ENCODE measurements around the gene PRORP. TPM values are rescaled to one million over a fixed set of nuclear protein-coding genes. Genes with fewer than 3 reads are reported as not detected.

Gene PRORP
- total and polyA plus RNA-seq, 2 of the 8 experiments (the other 6 are each of a cell fraction or from before 2014, with no cell fraction given) = 30.0 to 44.8 TPM

- Histone ChIP-seq H3K56ac (replicated peaks; ENCODE audit: insufficient read length, low read depth, low read length) (no peak overlapping the region), H3K4me3 (ENCODE audit: extremely low read depth in 1 of 4, insufficient read depth in 2 of 4, low read depth in 3 of 4, low read length in 4 of 4) (no peak overlapping the region), H3K14ac (ENCODE audit: insufficient read length) (no peak overlapping the region), H2BK120ac (replicated peaks; ENCODE audit: low read depth, low read length) (no peak overlapping the region), H3K4me1 (replicated peaks in 1 of 4; ENCODE audit: control insufficient read depth in 3 of 4, insufficient read depth in 4 of 4, low read length in 3 of 4) (peaks cover 0 to 3% (median 0%) of the 10 kb centered on the region in 4 experiments; a peak in 1 of 7 replicates), H2AFZ (ENCODE audit: low read length) (no peak overlapping the region), H3K79me1 (ENCODE audit: low read depth, low read length) (peaks cover 3% of the 10 kb centered on the region), H2BK20ac (ENCODE audit: low read length) (no peak overlapping the region), H3K4me2 (ENCODE audit: insufficient read depth in 1 of 2, low read depth in 2 of 2, low read length in 2 of 2) (no peak overlapping the region), H2BK5ac (ENCODE audit: low read depth, low read length) (no peak overlapping the region), H3K9ac (replicated peaks in 1 of 4; ENCODE audit: extremely low read depth in 1 of 4, low read depth in 3 of 4, low read length in 3 of 4) (no peak overlapping the region), H2BK15ac (ENCODE audit: low read length) (no peak overlapping the region), H3K18ac (ENCODE audit: extremely low read depth, low read length) (no peak overlapping the region), H3K27me3 (replicated peaks in 1 of 4; ENCODE audit: control insufficient read depth in 3 of 4, extremely low read depth in 1 of 4, insufficient read depth in 3 of 4, low read length in 3 of 4) (no peaks in the 10 kb centered on the region), H3K4ac (replicated peaks; ENCODE audit: insufficient read length, low read depth, low read length) (no peak overlapping the region), H3K23me2 (ENCODE audit: low read depth, low read length) (peaks cover 2% of the 10 kb centered on the region; the same call in 1 of the 2 replicates), H3K23ac (ENCODE audit: insufficient read length) (no peak overlapping the region), H3K27ac (ENCODE audit: low read depth, low read length) (no peak overlapping the region), H2BK12ac (ENCODE audit: low read depth, low read length) (no peak overlapping the region), H3K36me3 (ENCODE audit: control insufficient read depth in 2 of 4, insufficient read depth in 4 of 4, low read length in 3 of 4) (peaks cover 4 to 23% (median 11%) of the 10 kb centered on the region in 4 experiments; a peak in 7 of 8 replicates), H2AK5ac (ENCODE audit: low read depth, low read length) (0 out of 2 replicates have a peak overlapping the region, but pooled peaks have one; percentile 24), H3K9me3 (ENCODE audit: insufficient read depth in 2 of 2, low read depth in 1 of 2, low read length in 1 of 2) (peaks cover 0 to 9% of the 10 kb centered on the region in 2 experiments; a peak in 2 of 4 replicates), H4K20me1 (replicated peaks in 1 of 2; ENCODE audit: control insufficient read depth in 1 of 2, insufficient read depth in 2 of 2, low read length in 2 of 2) (no peaks in the 10 kb centered on the region), H3K79me2 (ENCODE audit: control insufficient read depth in 1 of 2, insufficient read depth in 2 of 2, low read length in 2 of 2) (no peaks in the 10 kb centered on the region), H4K91ac (replicated peaks; ENCODE audit: insufficient read length, low read length) (no peak overlapping the region), H4K5ac (ENCODE audit: insufficient read length, low read depth, low read length) (no peak overlapping the region), H4K8ac (ENCODE audit: extremely low read depth, insufficient read depth, low read length) (no peak overlapping the region)
- FAIRE-seq = no peak
- POLR2A ChIA-PET (ENCODE audit: partially characterized antibody) = interaction anchor here (0.6 to 2.6 kb wide), 5 partner anchors 9 to 58 kb away, joined by 3 to 13 read pairs (median 3); partner anchors contain the start of genes PPP2R3C and PRORP
- WGBS, 2 experiments (ENCODE audit: extremely low coverage in 1 of 2, insufficient coverage in 1 of 2, insufficient read length in 1 of 2, insufficient replicate concordance in 2 of 2, low coverage in 1 of 2, low lambda C conversion rate in 2 of 2, missing lambda C conversion rate in 1 of 2) = 90% methylated on average over 4 of the region's 4 CpGs; no CpG with 5 or more reads in 1 of the 2 experiments
- CTCF ChIA-PET (ENCODE audit: partially characterized antibody) = interaction anchor here (0.6 kb wide), 1 partner anchor 60 kb away, joined by 4 read pairs; no protein-coding TSS in a partner anchor
- no peak for DNase-seq (ENCODE audit: low read depth in 1 of 2, low spot score in 2 of 2)
- TF ChIP-seq CTBP2 (IDR thresholded peaks at IDR 0.05; ENCODE audit: borderline replicate concordance, insufficient read depth, insufficient read length, low read length) (no peak), TBP (IDR thresholded peaks at IDR 0.05; ENCODE audit: low read depth, low read length) (no peak), TEAD4 (IDR thresholded peaks at IDR 0.05; ENCODE audit: low read depth, low read length) (no peak), CHD1 (IDR thresholded peaks at IDR 0.05; ENCODE audit: low read depth, low read length) (no peak), POLR2AphosphoS5 (IDR thresholded peaks at IDR 0.05; ENCODE audit: low read depth, low read length) (no peak), RNF2 (IDR thresholded peaks at IDR 0.05; ENCODE audit: borderline replicate concordance, low read depth, low read length, missing control alignments, poor library complexity, severe bottlenecking) (no peak), BRCA1 (IDR thresholded peaks at IDR 0.05; ENCODE audit: low read depth, low read length) (no peak), ZNF274 (IDR thresholded peaks at IDR 0.05; ENCODE audit: borderline replicate concordance, extremely low read depth, low read length) (no peak), SRF (IDR thresholded peaks at IDR 0.05; ENCODE audit: low read depth, low read length) (no peak), HDAC2 (IDR thresholded peaks at IDR 0.05; ENCODE audit: borderline replicate concordance in 1 of 2, low read depth in 2 of 2, low read length in 2 of 2) (no peak), CHD2 (IDR thresholded peaks at IDR 0.05; ENCODE audit: low read length) (no peak)
- TF ChIP-seq, protein P1, sequence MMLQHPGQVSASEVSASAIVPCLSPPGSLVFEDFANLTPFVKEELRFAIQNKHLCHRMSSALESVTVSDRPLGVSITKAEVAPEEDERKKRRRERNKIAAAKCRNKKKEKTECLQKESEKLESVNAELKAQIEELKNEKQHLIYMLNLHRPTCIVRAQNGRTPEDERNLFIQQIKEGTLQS (IDR thresholded peaks at IDR 0.05; ENCODE audit: insufficient read depth, low read depth, low read length) = no peak
Observed at GRCh38 chr14:35113308-35113950, 8.9 kb upstream of the PRORP start.

Measured in H1 (cell line).